H1 (cell line): ENCODE measurements around the gene KIZ. TPM values are rescaled to one million over a fixed set of nuclear protein-coding genes. Genes with fewer than 3 reads are reported as not detected.

Source experiments
- CTCF ChIA-PET: fragments of 300-600 bp; sonication (Branson Sonifier 250); formaldehyde crosslinking; loops from one replicate; lab custom pipeline; 2021; ENCODE audit not compliant: partially characterized antibody; lab: Charles Lee
- POLR2A ChIA-PET: fragments of 300-600 bp; sonication (Branson Sonifier 250); formaldehyde crosslinking; loops from one replicate; lab custom pipeline; 2021; ENCODE audit warnings: inconsistent platforms; ENCODE audit not compliant: partially characterized antibody; lab: Charles Lee
- DNase-seq, 2 experiments: peaks; one replicate each; pipeline versions ENCODE4 v3.0.0 to v3.0.0-alpha.2; 2010 to 2022; ENCODE audit warnings: low spot score in 2 of 2, low read depth in 1 of 2, mixed read lengths in 1 of 2
- FAIRE-seq: peaks from 2 replicates; lab custom pipeline; 2011; peaks lifted over from hg19 to GRCh38; lab: Jason Lieb, UNC
- H2AFZ ChIP-seq: 2 replicates; pipeline ENCODE4 v1.8.1; 2012; ENCODE audit warnings: low read length, inconsistent platforms
- H2AK5ac ChIP-seq: 2 replicates; pipeline ENCODE4 v1.6.1; 2013; ENCODE audit warnings: low read depth, low read length
- H2BK120ac ChIP-seq: replicated peaks from 2 replicates; pipeline ENCODE3; 2013; ENCODE audit warnings: low read depth, low read length, inconsistent platforms
- H2BK12ac ChIP-seq: 2 replicates; pipeline ENCODE4 v1.6.1; 2013; ENCODE audit warnings: low read depth, low read length
- H2BK15ac ChIP-seq: 2 replicates; pipeline ENCODE4 v1.6.1; 2013; ENCODE audit warnings: low read length
- H2BK20ac ChIP-seq: 2 replicates; pipeline ENCODE4 v1.6.1; 2013; ENCODE audit warnings: low read length
- H2BK5ac ChIP-seq: 2 replicates; pipeline ENCODE4 v1.6.1; 2013; ENCODE audit warnings: low read depth, low read length
- H3K14ac ChIP-seq: 2 replicates; pipeline ENCODE4 v1.6.1; 2013; ENCODE audit warnings: inconsistent platforms; ENCODE audit not compliant: insufficient read length
- H3K18ac ChIP-seq: 2 replicates; pipeline ENCODE4 v1.6.1; 2013; ENCODE audit warnings: low read length; ENCODE audit errors: extremely low read depth
- H3K23ac ChIP-seq: 2 replicates; pipeline ENCODE4 v1.6.1; 2013; ENCODE audit warnings: inconsistent platforms; ENCODE audit not compliant: insufficient read length
- H3K23me2 ChIP-seq: 2 replicates; pipeline ENCODE4 v1.6.1; 2013; ENCODE audit warnings: low read depth, low read length
- H3K27ac ChIP-seq: 2 replicates; pipeline ENCODE4 v1.6.1; 2011; ENCODE audit warnings: low read depth, low read length, inconsistent platforms
- H3K27me3 ChIP-seq, 4 experiments: replicated peaks in 1 of 4; 1 replicate in 1 of 4; 2 replicates in 3 of 4; pipeline versions ENCODE4 v1.6.1 to v1.8.1; 2011 to 2013; ENCODE audit warnings: low read length in 3 of 4, mild to moderate bottlenecking in 3 of 4, inconsistent platforms in 2 of 4, mixed read lengths in 2 of 4, moderate library complexity in 1 of 4; ENCODE audit not compliant: control insufficient read depth in 3 of 4, insufficient read depth in 3 of 4; ENCODE audit errors: extremely low read depth in 1 of 4
- H3K36me3 ChIP-seq, 4 experiments: 2 replicates each; pipeline versions ENCODE4 v1.6.1 to v1.8.1; 2011 to 2013; ENCODE audit warnings: mild to moderate bottlenecking in 4 of 4, low read length in 3 of 4, moderate library complexity in 2 of 4, control low read depth in 1 of 4, inconsistent platforms in 1 of 4; ENCODE audit not compliant: insufficient read depth in 4 of 4, control insufficient read depth in 2 of 4
- H3K4ac ChIP-seq: replicated peaks from 2 replicates; pipeline ENCODE3; 2013; ENCODE audit warnings: low read length, low read depth, mixed read lengths, inconsistent platforms; ENCODE audit not compliant: insufficient read length
- H3K4me1 ChIP-seq, 4 experiments: replicated peaks in 1 of 4; 1 replicate in 1 of 4; 2 replicates in 3 of 4; pipeline versions ENCODE4 v1.6.1 to v1.8.1; 2011 to 2013; ENCODE audit warnings: low read length in 3 of 4, inconsistent platforms in 2 of 4, mixed read lengths in 1 of 4; ENCODE audit not compliant: insufficient read depth in 4 of 4, control insufficient read depth in 3 of 4
- H3K4me2 ChIP-seq, 2 experiments: 2 replicates each; pipeline versions ENCODE4 v1.6.1 to v1.8.1; 2011 to 2013; ENCODE audit warnings: low read depth in 2 of 2, low read length in 2 of 2, control low read depth in 1 of 2, inconsistent platforms in 1 of 2, mild to moderate bottlenecking in 1 of 2; ENCODE audit not compliant: insufficient read depth in 1 of 2
- H3K4me3 ChIP-seq, 4 experiments: fragments of 200-600, 300-600 bp in 1 of 4; sonication (generic), shearing (Covaris generic), sonication (Bioruptor Twin) in 1 of 4; 2 replicates each; pipeline versions ENCODE4 v1.5.1 to v1.8.1; 2011 to 2016; ENCODE audit warnings: low read length in 4 of 4, low read depth in 3 of 4, control low read depth in 2 of 4, inconsistent platforms in 2 of 4, mild to moderate bottlenecking in 2 of 4, mixed read lengths in 1 of 4, moderate library complexity in 1 of 4; ENCODE audit not compliant: insufficient read depth in 2 of 4; ENCODE audit errors: extremely low read depth in 1 of 4
- H3K56ac ChIP-seq: replicated peaks from 2 replicates; pipeline ENCODE3; 2013; ENCODE audit warnings: low read depth, mild to moderate bottlenecking, mixed read lengths, low read length, inconsistent platforms; ENCODE audit not compliant: insufficient read length
- H3K79me1 ChIP-seq: 2 replicates; pipeline ENCODE4 v1.6.1; 2013; ENCODE audit warnings: low read depth, low read length, control low read depth
- H3K79me2 ChIP-seq, 2 experiments: 2 replicates each; pipeline versions ENCODE4 v1.6.1 to v1.8.1; 2012 to 2013; ENCODE audit warnings: low read length in 2 of 2, mild to moderate bottlenecking in 2 of 2, inconsistent platforms in 1 of 2; ENCODE audit not compliant: insufficient read depth in 2 of 2, control insufficient read depth in 1 of 2
- H3K9ac ChIP-seq, 4 experiments: replicated peaks in 1 of 4; 1 replicate in 1 of 4; 2 replicates in 3 of 4; pipeline versions ENCODE4 v1.6.1 to v1.8.1; 2011 to 2013; ENCODE audit warnings: low read depth in 3 of 4, low read length in 3 of 4, control low read depth in 2 of 4, mild to moderate bottlenecking in 2 of 4, moderate library complexity in 2 of 4, inconsistent platforms in 1 of 4; ENCODE audit errors: extremely low read depth in 1 of 4
- H3K9me3 ChIP-seq, 2 experiments: 2 replicates each; pipeline versions ENCODE4 v1.6.1 to v1.8.1; 2012 to 2013; ENCODE audit warnings: mild to moderate bottlenecking in 2 of 2, moderate library complexity in 2 of 2, control low read depth in 1 of 2, inconsistent platforms in 1 of 2, low read depth in 1 of 2, low read length in 1 of 2, mixed read lengths in 1 of 2; ENCODE audit not compliant: insufficient read depth in 2 of 2
- H4K20me1 ChIP-seq, 2 experiments: replicated peaks in 1 of 2; 2 replicates each; pipeline versions ENCODE3 to v1.8.1; 2011 to 2013; ENCODE audit warnings: inconsistent platforms in 2 of 2, low read length in 2 of 2, mild to moderate bottlenecking in 1 of 2; ENCODE audit not compliant: insufficient read depth in 2 of 2, control insufficient read depth in 1 of 2
- H4K5ac ChIP-seq: 2 replicates; pipeline ENCODE4 v1.6.1; 2013; ENCODE audit warnings: low read length, low read depth, mixed read lengths, inconsistent platforms; ENCODE audit not compliant: insufficient read length
- H4K8ac ChIP-seq: 2 replicates; pipeline ENCODE4 v1.8.0; 2013; ENCODE audit warnings: mild to moderate bottlenecking, moderate library complexity, low read length, inconsistent platforms; ENCODE audit not compliant: insufficient read depth; ENCODE audit errors: extremely low read depth
- H4K91ac ChIP-seq: replicated peaks from 2 replicates; pipeline ENCODE3; 2013; ENCODE audit warnings: low read length, mixed read lengths, inconsistent platforms; ENCODE audit not compliant: insufficient read length
- ASH2L ChIP-seq: fragments of 200-600, 300-600 bp; sonication (generic); IDR thresholded peaks from one replicate; pipeline ENCODE4 v1.7.1; 2017; ENCODE audit warnings: low read length
- BRCA1 ChIP-seq: IDR thresholded peaks from 2 replicates; pipeline ENCODE4 v1.6.1; 2012; ENCODE audit warnings: low read depth, low read length, improper control_type of control experiment
- CBX5 ChIP-seq: fragments of 300-800, 300-1000 bp; sonication (generic); IDR thresholded peaks from 2 replicates; pipeline ENCODE4 v1.7.1; 2016; ENCODE audit warnings: antibody characterized with exemption, low read length, low read depth
- EZH2 ChIP-seq: fragments of 200-600 bp; sonication (generic); IDR thresholded peaks from 2 replicates; pipeline ENCODE4 v1.7.1; 2012; ENCODE audit warnings: low read depth, mild to moderate bottlenecking, moderate library complexity, low read length, inconsistent platforms; ENCODE audit not compliant: severe bottlenecking
- FOSL1 ChIP-seq: IDR thresholded peaks from 2 replicates; pipeline ENCODE4 v1.6.1; 2011; ENCODE audit warnings: mild to moderate bottlenecking, low read depth, low read length, moderate library complexity; ENCODE audit not compliant: insufficient read depth
- HDAC2 ChIP-seq, 2 experiments: fragments of 300-600 bp in 1 of 2; sonication (generic) in 1 of 2; IDR thresholded peaks; 2 replicates each; pipeline ENCODE4 v1.6.1; 2011 to 2012; ENCODE audit warnings: low read depth in 2 of 2, low read length in 2 of 2, mild to moderate bottlenecking in 2 of 2, moderate library complexity in 2 of 2, borderline replicate concordance in 1 of 2, inconsistent platforms in 1 of 2
- KDM5A ChIP-seq: fragments of 200-600 bp; IDR thresholded peaks from 2 replicates; pipeline ENCODE4 v1.7.1; 2012; ENCODE audit warnings: mild to moderate bottlenecking, low read length, inconsistent platforms, mixed read lengths
- MAFK ChIP-seq: IDR thresholded peaks from 2 replicates; pipeline ENCODE4 v1.6.1; 2012; ENCODE audit warnings: low read depth, mild to moderate bottlenecking, improper control_type of control experiment, low read length
- PHF8 ChIP-seq: fragments of 200-600 bp; sonication (generic); conservative IDR thresholded peaks from 2 replicates; pipeline ENCODE4 v1.7.1; 2012; ENCODE audit warnings: low read depth, mild to moderate bottlenecking, inconsistent platforms, low read length, moderate library complexity
- RAD21 ChIP-seq, 2 experiments: IDR thresholded peaks in 1 of 2; conservative IDR thresholded peaks in 1 of 2; 2 replicates each; pipeline ENCODE4 v1.6.1; 2011; ENCODE audit warnings: low read depth in 2 of 2, low read length in 2 of 2, improper control_type of control experiment in 1 of 2, inconsistent platforms in 1 of 2, mild to moderate bottlenecking in 1 of 2, moderate library complexity in 1 of 2
- SP1 ChIP-seq: IDR thresholded peaks from 2 replicates; pipeline ENCODE4 v1.6.1; 2011; ENCODE audit warnings: low read depth, low read length
- SRF ChIP-seq: IDR thresholded peaks from 2 replicates; pipeline ENCODE4 v1.6.1; 2011; ENCODE audit warnings: mild to moderate bottlenecking, low read depth, low read length, moderate library complexity
- TEAD4 ChIP-seq: IDR thresholded peaks from 2 replicates; pipeline ENCODE4 v1.6.1; 2012; ENCODE audit warnings: low read depth, low read length, inconsistent platforms, mixed read lengths
- ZNF274 ChIP-seq: IDR thresholded peaks from 2 replicates; pipeline ENCODE4 v1.7.0; 2012; ENCODE audit warnings: low read length, borderline replicate concordance; ENCODE audit errors: extremely low read depth
- WGBS, 2 experiments: shearing (Covaris generic) in 1 of 2; methylation state at CpG; one replicate each; pipeline versions ENCODE4 v1.1.6 to v1.1.7; 2013 to 2015; ENCODE audit warnings: low lambda C conversion rate in 2 of 2, mixed read lengths in 2 of 2, inconsistent platforms in 1 of 2, low coverage in 1 of 2, missing lambda C conversion rate in 1 of 2; ENCODE audit not compliant: insufficient replicate concordance in 2 of 2, insufficient coverage in 1 of 2, insufficient read length in 1 of 2; ENCODE audit errors: extremely low coverage in 1 of 2, missing lambda C conversion rate in 1 of 2; 5-methylcytosine and 5-hydroxymethylcytosine counted together
- polyA plus RNA-seq, 7 experiments: library from polyadenylated mRNA; depleted of rRNA in 3 of 7; stranded (reverse) in 5 of 7; unstranded in 2 of 7; fragments of >200 nt in 5 of 7; fragments of 200-250 nt in 2 of 7; gene quantifications; 1 replicate in 5 of 7; 2 replicates in 1 of 7; 4 replicates in 1 of 7; pipeline versions ENCODE4 v1.2.1 to v1.2.3, GENCODE V29; 2011 to 2013; ENCODE audit warnings: missing spikeins in 2 of 7, mixed read lengths in 2 of 7
- total RNA-seq: library from RNA; stranded (reverse); fragmentation: NEBNext Ultra II Directional; extraction: Animal tissue kit (Norgen Biotek cat#: 25700); gene quantifications from 2 replicates; pipeline ENCODE4 v1.2.1, GENCODE V29; 2021

Gene KIZ
- total and polyA plus RNA-seq, 2 of the 8 experiments (the other 6 are each of a cell fraction or from before 2014, with no cell fraction given): 13.0 to 51.7 TPM

DNA sequence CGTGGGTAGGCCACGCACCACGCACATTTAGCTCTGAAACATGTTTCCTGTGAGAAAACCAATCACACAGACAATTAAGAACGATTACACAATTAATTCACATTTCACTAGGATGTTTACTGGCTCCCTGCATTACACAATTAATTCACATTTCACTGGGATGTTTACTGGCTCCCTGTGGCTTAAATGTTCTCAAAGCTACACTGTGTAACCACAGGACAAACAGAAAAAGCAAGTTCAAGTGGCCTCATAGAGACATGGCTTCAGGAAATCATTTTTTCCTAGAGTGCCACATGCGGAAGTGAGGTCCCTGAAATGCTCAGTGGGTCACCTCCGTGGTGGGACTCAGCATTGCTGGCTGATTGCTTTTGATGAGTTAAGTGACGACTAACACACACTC lies 115.5 kb downstream of the KIZ start:
- no peak overlapping the region for H3K56ac ChIP-seq
- H3K79me1 ChIP-seq: no peaks in the 10 kb centered on the region; the same call in 1 of the 2 replicates
- ChIA-PET CTCF (interaction anchor here (1.1 to 2.6 kb wide), 5 partner anchors 10 to 404 kb away, joined by 3 to 15 read pairs (median 4); no protein-coding TSS in a partner anchor), POLR2A (interaction anchor here (0.6 kb wide), 1 partner anchor 544 kb away, joined by 3 read pairs; no protein-coding TSS in a partner anchor)
- no peak for TF ChIP-seq SRF
- no peak for TF ChIP-seq BRCA1
- TF ChIP-seq MAFK: no peak
- TF ChIP-seq FOSL1: no peak
- no peak for TF ChIP-seq HDAC2 (IDR thresholded peaks at IDR 0.05; ENCODE audit: borderline replicate concordance in 1 of 2, low read depth in 2 of 2, low read length in 2 of 2)
- TF ChIP-seq PHF8: no peak
- no peak for TF ChIP-seq EZH2
- TF ChIP-seq RAD21 (IDR thresholded peaks at IDR 0.05 in 1 of 2, conservative IDR thresholded peaks at IDR 0.05 in 1 of 2; ENCODE audit: low read depth in 2 of 2, low read length in 2 of 2): no peak
- no peak for TF ChIP-seq KDM5A
- TF ChIP-seq ZNF274: no peak
- TF ChIP-seq ASH2L: no peak
- TF ChIP-seq SP1: no peak
- no peak for TF ChIP-seq TEAD4
- no peak for TF ChIP-seq CBX5
- no peak overlapping the region for H3K4me2 ChIP-seq
- peaks cover 0 to 4% (median 0%) of the 10 kb centered on the region in 4 experiments; a peak in 1 of 8 replicates for H3K36me3 ChIP-seq
- no peak overlapping the region for H2BK12ac ChIP-seq
- H2AK5ac ChIP-seq: no peak overlapping the region
- no peak overlapping the region for H3K23ac ChIP-seq
- no peak overlapping the region for H3K14ac ChIP-seq
- no peak overlapping the region for H3K4ac ChIP-seq
- H2BK5ac ChIP-seq: no peak overlapping the region
- DNase-seq (no peak), FAIRE-seq (no peak)
- H4K8ac ChIP-seq: no peak overlapping the region
- H3K9me3 ChIP-seq: no peaks in the 10 kb centered on the region
- H3K18ac ChIP-seq: no peak overlapping the region
- no peaks in the 10 kb centered on the region for H3K4me1 ChIP-seq
- no peak overlapping the region for H4K5ac ChIP-seq
- no peak overlapping the region for H3K27ac ChIP-seq
- no peak overlapping the region for H2BK20ac ChIP-seq
- H2BK120ac ChIP-seq: no peak overlapping the region
- H3K9ac ChIP-seq: no peak overlapping the region
- no peaks in the 10 kb centered on the region for H3K79me2 ChIP-seq
- no peaks in the 10 kb centered on the region for H3K27me3 ChIP-seq
- H4K20me1 ChIP-seq: no peaks in the 10 kb centered on the region
- no peak overlapping the region for H2BK15ac ChIP-seq
- 66% methylated on average over 7 of the region's 7 CpGs; no CpG with 5 or more reads in 1 of the 2 experiments for WGBS, 2 experiments
- no peaks in the 10 kb centered on the region for H3K23me2 ChIP-seq
- no peak overlapping the region for H4K91ac ChIP-seq
- no peak overlapping the region for H3K4me3 ChIP-seq
- H2AFZ ChIP-seq: no peak overlapping the region
